NCI-H128 (cell line): ENCODE data around the gene CHRNA4.
A peak's percentile ranks its signal among the peaks of the same experiment; 100 is the strongest.

ENCODE experiments used
- DNase-seq: peaks from one replicate; lab custom pipeline; 2025; ENCODE audit not compliant: unreplicated experiment; lab: John Stamatoyannopoulos, UW

Gene CHRNA4

DNA sequence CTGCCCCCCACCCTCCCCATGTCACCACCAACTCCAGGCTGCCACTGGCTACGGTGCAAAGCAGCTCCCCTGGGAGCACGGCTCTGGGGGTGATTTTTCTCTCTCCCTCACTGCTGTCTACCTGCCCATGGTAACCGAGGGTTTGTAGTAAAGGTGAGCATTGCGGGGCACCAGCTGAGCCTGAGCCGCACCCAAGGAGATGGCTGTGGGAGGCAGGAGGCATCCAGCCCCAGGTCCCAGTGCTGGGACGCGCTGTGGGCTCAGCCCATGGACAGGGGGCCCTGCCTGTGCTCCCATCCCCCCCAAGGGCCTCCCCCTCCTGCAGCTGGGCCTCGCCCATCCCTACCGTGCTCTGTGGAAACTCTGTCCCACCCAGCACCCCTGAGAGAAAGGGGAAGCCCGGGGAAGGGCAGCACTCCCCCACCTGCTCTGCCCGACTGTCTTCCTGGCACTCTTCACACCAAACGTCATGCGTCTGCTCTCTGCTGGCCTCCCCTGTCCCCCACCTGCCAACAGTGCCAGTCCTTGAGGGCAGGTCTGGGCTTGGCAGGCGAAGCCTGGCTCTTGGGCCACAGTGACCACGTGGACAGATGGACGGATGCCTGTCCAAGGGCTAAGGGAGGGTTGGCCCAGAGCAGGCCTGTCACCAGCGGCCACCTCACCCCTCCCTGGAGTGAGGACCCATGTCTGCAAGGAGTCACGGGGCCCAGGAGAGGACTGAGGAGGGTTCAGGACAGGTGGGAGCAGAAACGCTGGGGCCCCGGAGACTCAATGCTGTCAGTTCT is 3.8 kb upstream of the CHRNA4 start:
- no peak for DNase-seq

GRCh38 chr20:63363981-63364561 is 2.9 kb upstream of the CHRNA4 start:
- DNase-seq, result no peak

- DNase-seq, result no peak
These were observed 2.1 kb upstream of the CHRNA4 start for GRCh38 chr20:63363013-63363957.

GRCh38 chr20:63362436-63363009 is 1.4 kb upstream of the CHRNA4 start:
- no peak for DNase-seq

DNA sequence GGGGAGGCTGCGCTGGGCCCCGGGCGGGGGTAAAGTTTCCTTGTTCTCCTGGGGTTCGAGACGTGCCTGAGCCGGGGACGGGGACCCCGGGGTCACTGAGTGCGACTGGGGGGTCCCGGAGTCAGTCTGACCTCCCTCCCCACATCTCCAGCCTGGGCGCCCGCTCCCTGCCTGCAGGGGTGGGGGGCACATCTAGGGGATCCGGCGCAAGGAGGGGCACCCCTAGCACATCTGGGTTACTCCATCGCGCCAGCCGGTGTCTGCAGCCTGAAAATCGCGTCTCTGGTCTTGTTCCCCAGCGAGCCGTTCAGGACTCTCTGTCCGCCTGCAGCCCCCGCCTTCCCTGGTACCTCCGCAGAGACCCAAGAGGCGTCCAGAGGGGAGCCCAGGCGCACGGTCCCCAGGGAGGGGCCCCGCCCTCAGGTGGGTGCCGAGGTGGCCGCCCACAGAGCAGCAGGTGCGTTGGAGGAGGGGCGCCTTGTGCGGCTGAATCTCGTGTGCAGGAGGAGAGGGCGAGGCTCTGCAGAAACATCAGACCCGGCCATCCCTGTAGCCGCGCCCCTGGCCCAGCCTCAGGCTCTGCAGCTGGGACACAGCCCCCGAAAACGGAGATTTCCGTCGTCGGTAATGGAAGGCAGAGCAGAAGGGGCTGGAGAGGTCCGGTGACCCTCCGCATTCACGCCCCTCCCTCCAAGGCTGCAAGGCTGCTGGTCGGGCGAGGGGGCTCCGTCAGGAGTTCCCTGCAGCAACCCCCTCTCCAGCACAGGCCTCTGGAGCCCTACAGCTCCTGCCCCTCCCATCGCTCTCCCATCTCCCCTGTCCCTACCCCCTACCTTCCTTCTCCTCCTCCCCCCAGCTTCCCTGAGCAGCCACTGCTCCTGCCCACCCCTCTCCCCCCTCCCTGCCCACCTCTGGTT is 628 bp upstream of the CHRNA4 start:
- no peak for DNase-seq

DNA sequence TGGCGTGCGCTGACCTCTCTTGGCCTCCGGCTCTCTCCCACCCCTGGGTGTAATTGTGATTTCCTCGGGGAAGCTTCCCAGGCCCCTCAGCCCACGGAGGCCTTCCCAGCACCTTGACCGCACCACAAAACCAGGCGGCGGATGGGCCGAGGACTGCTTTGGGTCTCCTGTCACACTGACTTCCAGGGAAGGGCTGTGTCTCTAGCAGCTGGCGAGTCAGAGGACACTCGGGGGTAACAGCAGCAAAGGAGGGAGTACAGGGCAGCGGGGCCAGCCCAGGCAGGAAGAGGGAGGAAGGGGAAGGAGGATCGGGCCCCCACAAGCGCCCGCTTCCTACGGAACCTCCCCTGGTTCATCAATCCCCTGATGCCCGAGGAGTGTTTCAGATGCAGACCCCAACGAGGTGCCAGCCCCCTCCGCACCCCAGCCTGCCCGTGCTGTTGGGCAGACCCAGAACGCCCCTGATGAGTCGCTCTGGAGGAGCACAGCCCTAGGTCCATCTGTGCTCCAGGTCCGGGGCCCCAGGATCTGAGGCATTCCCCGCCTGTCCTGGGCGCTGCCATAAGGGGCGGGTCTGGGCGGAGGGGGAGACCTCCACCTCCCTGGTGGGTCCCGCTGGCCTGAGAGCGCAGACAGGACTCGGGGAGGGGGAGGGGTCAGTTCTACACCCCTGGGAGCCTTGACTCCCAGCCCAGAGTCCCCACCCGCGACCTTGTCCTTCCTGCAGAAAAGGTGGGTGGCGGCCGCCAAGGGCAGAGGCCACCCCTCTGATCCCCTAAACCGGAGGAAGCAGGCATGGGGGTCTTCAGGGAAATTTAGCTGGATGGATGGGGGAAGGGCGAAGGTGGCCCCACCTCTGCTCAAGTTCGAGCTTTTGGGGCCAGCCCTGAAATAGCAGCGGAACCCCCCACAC is 956 bp downstream of the CHRNA4 start:
- no peak for DNase-seq

DNA sequence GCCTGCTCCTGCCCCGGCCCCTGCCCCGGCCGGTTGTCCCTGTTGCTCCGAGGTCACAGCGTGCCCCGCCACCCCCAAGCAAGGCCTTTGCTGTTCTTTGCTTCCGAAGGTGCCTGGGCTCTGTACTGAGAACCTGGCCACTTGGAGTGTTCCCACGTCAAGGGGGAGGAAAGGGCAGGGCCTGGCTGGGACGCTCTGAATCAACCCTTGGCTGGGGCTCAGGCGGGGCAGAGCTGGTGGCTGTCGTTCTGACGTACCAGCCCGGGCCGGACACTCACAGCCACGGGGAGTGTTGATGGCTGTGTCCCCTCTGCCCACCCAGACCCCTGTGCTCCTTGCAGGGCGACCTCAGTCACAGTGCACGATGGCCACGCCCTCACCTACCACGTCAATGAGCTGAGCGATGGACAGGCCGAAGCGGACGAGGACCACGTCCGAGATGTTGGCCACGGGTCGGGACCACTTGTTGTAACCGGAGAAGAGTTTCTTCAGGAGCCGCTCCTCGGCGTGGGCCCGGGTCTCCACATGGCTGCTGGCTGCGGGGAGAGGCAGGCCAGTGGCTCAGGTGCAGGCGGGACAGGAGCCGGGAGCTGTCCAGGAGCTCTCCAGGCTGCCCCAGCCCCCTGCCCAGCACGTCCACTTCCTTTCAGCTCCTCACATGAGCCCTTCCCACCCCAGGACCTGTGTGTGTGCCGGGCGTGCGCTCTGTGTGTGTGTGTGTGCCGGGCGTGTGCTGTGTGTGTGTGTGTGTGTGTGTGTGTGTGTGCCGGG is 1.8 kb downstream of the CHRNA4 start:
- no peak for DNase-seq

DNA sequence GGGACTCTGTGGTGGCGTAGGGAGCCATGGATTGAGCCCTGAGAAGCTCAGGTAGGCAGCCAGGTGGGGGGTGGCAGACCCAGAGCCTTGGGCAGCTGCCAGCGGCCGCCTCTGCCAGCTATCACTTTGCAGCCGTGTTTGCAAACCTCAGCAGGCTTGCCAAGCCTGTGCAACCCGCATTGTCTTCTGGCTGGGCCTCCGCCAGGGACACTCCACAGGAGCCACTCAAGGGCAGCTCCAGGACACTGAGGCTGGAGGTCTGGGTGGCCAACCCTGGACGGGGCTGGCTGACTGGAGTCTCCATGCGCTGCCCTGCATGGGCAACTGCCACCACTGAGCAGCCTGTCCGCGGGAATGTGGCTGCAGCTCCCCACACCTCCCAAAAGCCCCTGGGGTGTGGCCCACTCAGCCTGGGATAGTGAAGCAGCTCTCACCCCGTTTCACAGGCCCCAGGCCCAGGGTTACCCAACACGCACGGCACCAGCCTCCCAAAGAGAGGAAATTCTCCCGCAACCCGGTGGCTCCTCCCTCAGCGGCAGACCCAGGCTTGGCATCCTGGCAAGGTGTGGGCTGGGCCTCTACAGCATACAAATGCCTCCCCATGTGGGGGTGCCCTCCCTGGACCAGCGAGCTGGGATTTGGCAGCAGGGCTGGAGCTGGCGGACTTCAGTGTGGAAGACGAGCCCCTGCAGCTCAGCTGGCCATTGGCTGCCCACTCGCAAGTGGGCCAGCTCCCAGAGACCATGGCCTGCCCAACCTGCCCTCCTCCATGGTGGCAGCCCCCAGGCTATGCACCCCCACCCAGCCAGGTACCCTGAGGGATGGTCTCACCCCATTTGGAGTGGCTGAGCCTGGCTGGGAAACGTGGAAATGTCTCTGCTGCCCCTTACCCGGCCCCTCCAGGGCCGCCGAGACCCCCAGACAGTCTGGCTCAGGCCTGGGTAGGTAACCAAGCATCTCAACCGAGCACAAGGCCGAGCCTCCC is 2.9 kb downstream of the CHRNA4 start:
- peak; percentile 32 for DNase-seq

DNA sequence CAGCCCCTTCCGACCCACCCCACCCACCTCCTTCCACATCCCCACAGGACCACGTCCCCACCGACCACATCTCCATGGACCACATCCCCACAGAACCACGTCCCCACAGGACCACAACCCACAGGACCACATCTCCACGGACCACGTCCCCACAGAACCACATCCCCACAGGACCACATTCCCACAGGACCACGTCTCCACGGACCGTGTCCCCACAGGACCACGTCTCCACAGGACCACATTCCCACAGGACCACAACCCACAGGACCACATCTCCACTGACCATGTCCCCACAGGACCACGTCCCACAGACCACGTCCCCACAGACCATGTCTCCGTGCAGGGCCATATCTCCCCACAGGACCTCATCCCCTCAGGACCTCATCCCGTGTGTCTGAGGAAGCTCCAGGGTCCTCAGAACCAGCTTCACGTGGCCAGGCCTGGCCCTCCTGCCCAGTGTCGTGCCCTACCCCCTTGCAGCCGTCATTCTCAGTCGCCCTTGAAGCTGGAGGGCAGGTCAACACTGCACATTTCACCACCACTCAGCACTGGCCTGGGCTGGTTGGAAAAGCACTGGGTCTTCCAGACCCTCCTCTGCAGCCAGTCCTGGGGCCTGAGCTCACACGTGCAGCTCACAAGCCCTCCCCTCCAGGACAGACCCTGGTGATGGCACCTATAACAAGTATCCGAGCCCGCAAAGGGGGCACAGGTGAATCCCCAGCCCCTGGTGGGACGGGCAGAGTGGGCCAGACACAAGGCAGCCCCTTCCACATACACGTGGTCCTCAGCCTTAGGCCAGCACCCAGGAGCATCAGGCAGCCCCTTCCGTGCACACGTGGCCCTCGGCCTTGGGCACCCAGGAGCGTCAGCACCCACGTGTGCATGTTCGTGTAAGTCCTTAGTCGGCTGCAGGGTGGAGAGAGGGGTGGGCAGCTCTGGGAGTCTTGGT is 3.9 kb downstream of the CHRNA4 start:
- no peak for DNase-seq

GRCh38 chr20:63356511-63356910 is 4.6 kb downstream of the CHRNA4 start:
- no peak for DNase-seq

- DNase-seq, result no peak
These were observed 5.3 kb downstream of the CHRNA4 start for GRCh38 chr20:63355781-63356295.

GRCh38 chr20:63354636-63355350 is 6.4 kb downstream of the CHRNA4 start:
- DNase-seq, result no peak

GRCh38 chr20:63352811-63353221 is 8.3 kb downstream of the CHRNA4 start:
- DNase-seq, result no peak

DNA sequence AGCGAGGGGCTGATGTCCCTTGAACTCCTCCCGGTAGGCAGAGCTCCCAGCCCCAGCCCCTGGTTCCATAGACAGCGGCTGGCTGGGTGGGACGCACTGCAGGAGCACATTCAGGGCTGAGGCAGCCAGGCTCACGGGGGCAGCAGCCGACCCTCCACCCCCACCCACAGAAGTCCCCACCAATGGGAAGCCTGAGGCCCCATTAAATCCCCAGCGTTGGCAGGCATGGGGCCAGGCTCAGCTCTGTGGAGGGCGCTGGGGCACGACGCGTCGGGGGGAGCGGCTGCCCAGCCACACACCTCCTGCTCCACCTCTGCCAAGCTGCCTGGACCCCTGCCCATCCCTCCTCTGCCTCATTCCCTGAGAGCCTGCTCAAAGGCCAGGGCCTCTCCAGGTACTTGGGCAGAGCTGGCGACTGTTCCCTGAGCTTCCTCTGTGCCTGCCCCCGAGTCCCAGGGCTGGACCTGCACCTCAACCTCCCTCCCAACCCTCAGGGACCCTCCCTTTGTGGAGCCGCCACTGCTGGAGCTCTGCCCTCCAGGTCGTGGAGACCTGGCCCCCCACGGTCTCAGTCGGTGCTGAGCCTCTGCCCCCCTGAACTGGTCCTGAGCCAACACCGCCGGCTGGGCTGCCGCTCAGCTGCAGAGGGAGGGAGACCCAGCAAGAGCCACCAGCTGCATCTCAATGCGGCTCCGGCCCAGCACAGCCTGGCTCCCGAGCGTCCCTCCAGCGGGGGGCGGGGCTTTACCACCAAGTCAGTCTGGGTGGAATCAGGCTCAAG is 9.1 kb downstream of the CHRNA4 start:
- no peak for DNase-seq

DNA sequence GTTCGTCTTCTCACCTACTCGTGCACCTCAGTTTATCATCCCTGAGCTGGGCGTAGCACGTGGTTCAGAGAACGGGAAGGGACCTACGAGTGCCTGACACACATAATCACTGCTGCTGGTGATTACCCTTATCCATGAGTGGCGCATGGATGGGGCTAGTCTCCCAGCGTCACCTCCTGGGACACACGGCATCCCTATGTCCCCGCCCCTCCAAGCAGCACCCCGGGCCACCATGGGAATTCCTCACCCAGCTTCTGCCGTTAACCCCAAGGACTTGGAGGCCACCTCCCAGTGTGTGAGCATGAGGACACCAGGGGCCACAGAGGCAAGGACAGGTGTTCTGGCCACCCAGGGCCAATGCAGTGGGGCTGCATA is 9.8 kb downstream of the CHRNA4 start:
- no peak for DNase-seq
